ENCODE measurements around the gene FBRS.
"Not testable (repeated sequence)": the region's sequence is repeated elsewhere in the genome, so short reads cannot be mapped to it uniquely, and the experiment has no call there.

FBRS gene

DNA sequence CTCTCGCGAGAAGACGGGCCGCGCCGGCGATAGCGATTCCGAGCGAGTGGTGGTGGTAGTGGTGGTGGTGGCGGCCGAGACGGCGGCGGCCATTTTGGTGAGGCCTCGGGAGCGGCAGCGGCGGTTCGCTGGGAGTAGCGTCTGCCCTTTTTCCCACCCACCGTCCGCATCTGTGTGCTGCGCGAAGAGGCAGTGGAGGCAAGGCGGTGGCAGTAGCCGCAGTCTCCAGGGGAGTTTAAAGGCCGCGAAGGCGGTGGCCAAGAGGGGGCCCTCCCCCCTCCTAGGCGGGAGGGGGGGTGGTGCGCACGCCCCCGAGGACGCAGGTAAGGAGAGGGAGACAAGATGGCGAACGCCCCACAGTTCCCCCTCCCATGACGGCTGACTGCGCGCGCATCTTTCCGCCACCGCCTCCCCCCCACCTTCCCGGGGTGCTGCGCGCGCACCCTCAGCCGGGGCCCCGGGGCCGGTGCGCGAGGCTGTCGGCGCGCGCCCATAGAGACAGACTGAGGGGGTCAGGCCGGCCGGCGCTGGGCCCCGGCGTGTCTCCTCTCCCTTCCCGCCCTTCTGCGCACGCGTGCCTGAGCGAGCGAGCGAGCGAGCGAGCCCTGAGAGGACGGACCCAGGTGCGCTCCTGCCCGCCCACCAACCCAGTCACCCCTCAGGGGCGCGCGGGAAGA, 40.0 kb downstream of the FBRS start:
- DNase-seq (ENCODE audit: low spot score), result peak; percentile 93
- FAIRE-seq, result no peak

DNA sequence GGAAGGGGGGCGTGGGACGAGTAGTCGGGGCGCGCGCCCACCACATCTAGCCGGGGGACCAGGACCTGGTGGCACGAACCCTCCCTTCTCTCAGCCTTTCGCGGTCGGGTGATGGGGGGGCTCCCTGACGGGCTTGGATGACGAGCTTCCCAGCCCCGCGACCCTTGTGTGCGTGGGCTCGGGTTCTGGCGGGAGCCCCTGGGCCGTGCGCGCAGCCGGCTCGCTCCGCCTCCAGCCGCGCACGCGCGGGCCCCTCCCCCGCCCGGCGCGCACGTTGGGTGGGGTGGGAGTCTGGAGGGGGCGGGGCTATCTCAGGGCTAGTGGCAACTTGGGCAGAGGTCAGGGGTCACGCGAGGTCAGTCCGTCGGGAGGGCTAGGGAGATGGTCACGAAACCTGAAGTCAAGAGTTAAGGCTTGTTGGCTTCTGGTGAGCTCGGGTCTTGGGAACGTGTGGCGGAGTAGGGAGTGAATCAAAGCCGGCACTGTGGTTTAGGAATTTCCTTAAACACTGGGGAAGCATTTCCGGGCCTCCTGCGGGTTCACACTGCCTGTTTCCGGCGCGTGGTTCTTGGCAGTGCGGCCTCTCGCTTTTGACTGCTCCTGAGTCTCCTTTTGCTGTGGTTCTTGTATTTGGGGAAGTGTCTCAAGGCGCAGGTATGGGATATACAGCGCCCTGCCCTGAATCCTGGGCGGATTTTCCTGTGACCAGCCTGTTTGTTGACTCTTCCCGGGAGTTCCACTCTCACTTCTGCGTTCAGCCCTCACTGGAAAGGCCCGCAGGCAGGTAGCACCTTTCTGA, 40.8 kb downstream of the FBRS start, which contains the start of gene SRCAP:
Gene SRCAP, plus strand, starts transcription at position 356 of the 799 bp plus-strand sequence. CDS start 1,654 bp downstream, outside the sequence.
- FAIRE-seq (no peak), DNase-seq (ENCODE audit: low spot score) (peak; percentile 50)

DNA sequence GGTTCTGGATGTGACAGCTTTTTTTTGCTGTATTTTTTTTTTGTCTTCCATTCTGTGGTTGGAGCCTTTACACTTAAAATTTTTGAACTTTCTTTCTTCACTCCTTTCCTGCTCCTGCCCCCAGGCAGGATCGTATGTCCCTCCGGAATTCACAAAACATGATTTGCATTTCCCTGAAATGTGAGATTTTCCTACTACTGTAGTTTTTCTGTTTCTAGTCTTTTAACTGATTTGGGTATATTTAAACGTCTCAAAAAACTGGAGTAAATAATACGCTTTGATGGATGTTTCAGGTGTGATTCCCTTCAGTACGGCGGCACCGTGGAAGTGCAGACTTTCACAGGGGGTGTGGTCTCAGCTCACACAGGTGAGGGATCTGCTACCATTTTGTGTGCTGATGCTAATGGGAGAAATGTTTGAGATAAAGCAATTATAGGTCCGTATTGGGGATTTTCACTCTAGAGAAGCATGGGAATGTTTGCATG, 41.4 kb downstream of the FBRS start:
- no peak for FAIRE-seq
- no peak for DNase-seq (ENCODE audit: low spot score)

DNA sequence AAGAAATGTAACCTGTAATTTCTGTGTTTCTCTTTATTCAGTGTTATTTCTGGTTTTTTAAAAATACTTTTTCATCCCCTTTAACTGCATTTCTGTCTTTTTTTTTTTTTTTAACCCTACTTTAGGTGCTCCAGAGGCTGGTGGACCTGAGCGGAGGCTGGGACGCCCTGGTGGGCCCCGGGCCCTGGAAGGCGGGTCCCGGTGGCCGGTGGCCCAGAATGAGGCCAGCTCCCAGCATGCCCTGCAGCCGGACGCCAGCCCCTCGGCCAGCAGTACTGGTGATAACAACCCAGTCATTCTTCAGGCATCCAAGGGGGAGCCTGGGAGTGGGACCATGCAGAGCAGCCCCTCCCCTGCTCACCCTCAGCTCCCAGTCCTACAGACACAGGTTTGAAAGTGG, 42.3 kb downstream of the FBRS start:
- FAIRE-seq, result no peak
- DNase-seq (ENCODE audit: low spot score), result no peak

DNA sequence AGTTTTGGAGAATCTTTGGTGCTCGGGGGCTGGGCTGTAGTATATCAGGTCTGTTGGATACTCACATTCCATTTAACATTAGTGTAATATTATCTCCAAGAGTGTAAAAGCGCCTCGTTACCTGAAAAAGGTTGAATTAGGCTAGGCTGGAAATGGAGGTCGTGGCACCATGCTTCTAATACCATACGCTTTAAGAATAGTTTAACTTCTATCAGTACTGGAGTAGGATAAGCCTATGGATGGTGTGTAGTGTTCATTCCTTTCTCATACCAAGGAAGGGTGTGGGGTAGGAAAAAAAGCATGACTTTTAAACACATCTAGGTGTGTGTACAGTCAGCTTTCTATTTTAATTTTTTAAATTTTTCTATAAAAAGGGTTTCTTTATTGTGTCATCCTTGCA, 42.7 kb downstream of the FBRS start:
- FAIRE-seq (no peak), DNase-seq (ENCODE audit: low spot score) (no peak)

DNA sequence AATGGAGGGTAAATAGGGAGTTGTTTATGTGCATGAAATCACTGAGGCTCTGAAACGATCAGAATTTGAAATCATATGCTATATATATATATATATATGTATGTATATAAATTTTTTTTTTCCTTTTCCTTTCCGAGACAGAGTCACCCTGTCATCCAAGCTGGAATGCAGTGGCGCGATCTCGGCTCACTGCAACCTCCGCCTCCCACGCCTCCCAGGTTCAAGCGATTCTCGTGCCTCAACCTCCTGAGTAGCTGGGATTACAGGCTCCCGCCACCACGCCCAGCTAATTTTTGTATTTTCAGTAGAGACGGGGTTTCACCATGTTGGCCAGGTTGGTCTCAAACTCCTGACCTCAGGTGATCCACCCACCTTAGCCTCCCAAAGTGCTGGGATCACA, 44.8 kb downstream of the FBRS start:
- not testable (repeated sequence) for FAIRE-seq; DNase-seq (ENCODE audit: low spot score)

DNA sequence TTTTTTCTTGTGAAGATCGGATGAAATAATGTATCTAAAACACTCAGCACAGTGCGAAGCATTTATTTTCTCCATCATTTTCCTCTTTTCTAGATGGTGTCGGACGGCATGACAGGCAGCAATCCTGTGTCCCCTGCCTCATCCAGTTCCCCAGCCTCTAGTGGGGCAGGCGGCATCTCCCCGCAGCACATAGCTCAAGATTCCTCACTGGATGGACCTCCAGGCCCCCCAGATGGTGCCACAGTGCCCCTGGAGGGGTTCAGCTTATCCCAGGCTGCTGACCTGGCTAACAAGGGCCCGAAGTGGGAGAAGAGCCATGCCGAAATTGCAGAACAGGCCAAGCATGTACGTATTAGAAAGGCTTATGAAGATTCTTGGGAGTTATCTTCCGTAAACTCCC, 45.7 kb downstream of the FBRS start:
- FAIRE-seq (no peak), DNase-seq (ENCODE audit: low spot score) (no peak)

DNA sequence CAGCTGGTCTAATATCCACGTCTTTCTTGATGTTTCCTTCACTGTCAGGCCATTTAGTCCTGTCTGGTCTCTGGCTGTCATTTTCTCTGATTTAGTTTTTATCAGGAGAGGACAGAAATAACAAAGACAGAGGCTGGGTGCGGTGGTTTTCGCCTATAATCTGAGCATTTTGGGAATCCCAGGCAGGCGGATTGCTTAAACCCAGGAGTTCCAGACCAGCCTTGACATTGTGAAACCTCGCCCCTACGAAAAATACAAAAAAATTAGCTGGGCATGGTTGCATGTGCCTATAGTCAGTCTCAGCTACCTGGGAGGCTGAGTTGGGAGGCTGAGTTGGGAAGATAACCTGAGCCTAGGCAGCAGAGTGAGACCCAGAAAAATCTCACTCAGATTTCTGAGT, 47.8 kb downstream of the FBRS start:
- FAIRE-seq (no peak), DNase-seq (ENCODE audit: low spot score) (no peak)

DNA sequence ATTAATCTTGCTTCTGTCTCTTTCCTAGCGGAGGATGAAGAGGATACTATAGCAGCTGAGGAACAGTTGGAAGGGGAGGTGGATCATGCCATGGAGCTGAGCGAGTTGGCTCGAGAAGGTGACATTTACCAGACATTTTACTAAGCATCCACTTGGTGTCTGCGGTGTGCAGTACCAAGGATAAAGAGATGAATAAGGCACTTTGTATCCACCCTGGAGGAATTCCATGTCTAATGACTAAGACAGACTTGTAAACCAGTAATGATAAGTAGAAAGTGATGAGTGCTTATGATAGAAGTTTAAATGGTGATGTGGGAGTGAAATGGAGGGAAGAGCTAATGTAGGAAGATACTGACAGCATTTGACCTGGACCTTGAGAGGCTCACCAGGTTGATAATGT, 52.7 kb downstream of the FBRS start:
- FAIRE-seq (no peak), DNase-seq (ENCODE audit: low spot score) (no peak)

DNA sequence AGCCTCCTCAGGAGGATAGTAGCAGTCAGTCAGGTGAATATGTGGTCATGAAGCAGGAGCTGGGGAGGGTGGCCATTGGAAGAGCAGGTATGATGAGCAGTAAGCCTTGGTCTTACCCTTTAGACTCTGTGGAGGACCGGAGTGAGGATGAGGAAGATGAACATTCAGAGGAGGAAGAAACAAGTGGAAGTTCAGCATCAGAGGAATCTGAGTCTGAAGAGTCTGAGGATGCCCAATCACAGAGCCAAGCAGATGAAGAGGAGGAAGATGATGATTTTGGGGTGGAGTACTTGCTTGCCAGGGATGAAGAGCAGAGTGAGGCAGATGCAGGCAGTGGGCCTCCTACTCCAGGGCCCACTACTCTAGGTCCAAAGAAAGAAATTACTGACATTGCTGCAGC, 53.5 kb downstream of the FBRS start:
- DNase-seq (ENCODE audit: low spot score) (no peak), FAIRE-seq (no peak)

DNA sequence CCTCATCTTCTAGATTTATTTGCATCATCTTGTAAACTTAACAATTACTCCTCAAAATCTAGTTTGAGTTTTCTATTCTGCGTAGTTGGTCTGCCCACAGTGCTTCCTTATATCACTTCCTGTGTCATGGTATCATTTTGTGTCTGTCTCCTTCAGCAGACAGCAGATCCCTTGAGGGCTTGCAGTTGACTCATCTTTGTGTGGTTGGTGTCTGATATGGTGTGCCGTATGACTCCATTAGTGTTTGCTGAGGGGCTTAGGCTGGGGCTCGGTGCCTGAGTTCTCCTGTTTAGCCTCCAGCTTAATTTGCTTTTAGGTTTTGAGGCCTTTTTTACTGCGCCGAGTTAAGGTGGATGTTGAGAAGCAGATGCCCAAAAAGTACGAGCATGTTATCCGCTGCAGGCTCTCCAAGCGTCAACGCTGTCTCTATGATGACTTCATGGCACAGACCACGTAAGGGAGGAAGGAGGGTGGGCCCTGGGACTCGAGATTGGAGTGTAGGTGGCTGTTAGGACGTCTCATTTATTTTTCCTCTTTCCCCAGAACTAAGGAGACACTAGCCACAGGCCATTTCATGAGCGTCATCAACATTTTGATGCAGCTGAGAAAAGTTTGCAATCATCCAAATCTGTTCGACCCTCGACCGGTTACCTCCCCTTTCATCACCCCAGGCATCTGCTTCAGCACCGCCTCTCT, 57.7 kb downstream of the FBRS start:
- FAIRE-seq (no peak), DNase-seq (ENCODE audit: low spot score) (peak; percentile 24)

DNA sequence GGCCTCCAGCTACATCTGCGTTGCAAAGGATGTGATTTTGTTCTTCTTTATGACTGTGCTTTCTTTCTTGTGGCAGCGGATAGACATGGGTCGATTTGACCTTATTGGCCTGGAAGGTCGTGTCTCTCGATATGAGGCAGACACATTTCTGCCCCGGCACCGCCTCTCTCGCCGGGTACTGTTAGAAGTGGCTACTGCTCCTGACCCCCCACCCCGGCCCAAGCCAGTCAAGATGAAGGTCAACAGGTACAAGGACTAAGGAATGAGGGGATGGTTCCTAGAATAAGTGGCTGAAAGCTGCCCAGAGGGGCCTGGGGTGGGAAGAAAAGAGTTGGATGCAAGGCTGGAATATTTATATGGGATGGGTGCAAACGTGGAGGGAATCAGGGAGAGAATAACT, 61.9 kb downstream of the FBRS start:
- DNase-seq (ENCODE audit: low spot score), result no peak
- no peak for FAIRE-seq
